ENCODE results near the gene CTNNBL1. TPM values are rescaled to one million over a fixed set of nuclear protein-coding genes. Genes with fewer than 3 reads are reported as not detected.
"Not testable (repeated sequence)": the region's sequence is repeated elsewhere in the genome, so short reads cannot be mapped to it uniquely, and the experiment has no call there.

CTNNBL1 gene
- total RNA-seq, 1 donor from 2014 or later: 45.8 TPM

- DNase-seq (ENCODE audit: low read depth, low spot score): no peak
Measured at GRCh38 chr20:37706298-37706697, 12.5 kb downstream of the CTNNBL1 start.

- peak; percentile 76 for DNase-seq (ENCODE audit: low read depth, low spot score)
Measured at GRCh38 chr20:37711001-37711400, 17.2 kb downstream of the CTNNBL1 start.

DNA sequence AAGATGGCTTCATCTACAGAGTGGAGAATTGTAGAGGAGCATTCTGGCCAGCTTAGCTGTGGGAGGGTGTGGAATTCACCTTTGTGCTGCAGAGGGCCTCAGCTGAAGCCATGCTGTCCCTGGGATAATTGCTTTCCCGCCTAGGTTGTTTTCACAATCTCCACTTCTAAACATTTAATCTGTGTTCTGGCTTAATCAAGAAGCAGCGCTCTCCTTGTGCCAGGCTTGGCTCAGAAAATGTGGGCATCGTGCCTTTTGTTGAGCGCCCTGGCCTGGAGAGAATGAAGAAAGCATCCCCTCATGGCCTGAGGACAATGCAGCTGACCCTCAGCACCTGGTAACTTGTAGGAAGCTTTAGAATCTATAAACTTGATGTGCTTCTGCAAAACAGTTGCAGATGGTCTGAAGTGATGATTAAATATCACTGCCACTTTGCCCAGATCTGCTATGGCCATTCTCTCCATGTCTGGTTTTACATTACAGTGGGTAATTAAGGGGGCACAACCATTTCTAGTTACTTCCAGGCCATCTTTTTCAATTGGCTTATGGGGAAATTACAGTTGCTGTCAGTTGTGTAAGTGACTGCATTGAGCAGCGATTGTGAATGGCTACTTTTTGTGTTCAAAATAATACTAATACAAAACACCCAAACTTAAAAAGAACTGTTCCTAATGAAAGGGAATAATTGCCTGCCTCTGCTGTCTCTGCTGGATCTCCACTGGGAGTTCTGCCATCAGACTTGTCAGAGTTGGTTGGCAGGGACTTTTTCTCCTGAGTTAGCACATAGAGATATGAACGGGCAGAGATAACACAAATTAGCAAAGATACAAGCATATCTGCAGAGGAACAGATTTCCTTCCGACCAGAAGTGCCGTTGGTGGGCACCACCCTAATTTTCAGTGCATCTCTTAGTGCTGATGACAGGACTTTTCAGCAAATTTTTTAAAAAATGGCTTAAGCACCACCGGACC, 18.4 kb downstream of the CTNNBL1 start:
- DNase-seq (ENCODE audit: low read depth, low spot score): no peak

DNA sequence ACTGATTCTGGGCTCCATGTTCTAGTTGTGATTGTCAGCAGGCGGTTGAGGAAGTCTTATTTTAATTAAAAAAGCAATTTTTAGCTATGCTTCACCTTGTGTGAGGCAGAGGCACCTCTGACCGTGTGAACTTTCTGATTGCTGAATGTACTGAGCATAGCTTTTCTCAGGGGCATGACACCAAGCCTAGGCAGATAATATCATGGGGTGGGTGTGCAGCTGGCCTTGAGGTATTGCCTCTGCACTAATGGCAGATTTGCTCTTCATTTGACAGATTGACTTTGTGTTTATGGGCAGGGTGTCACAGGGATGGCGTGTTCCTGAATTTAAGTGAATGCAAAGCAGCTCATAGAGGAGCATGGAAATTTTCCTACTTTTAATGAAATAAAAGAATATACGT, 19.6 kb downstream of the CTNNBL1 start:
- no peak for DNase-seq (ENCODE audit: low read depth, low spot score)

GRCh38 chr20:37714978-37715672, 21.3 kb downstream of the CTNNBL1 start:
- no peak for DNase-seq (ENCODE audit: low read depth, low spot score)

DNA sequence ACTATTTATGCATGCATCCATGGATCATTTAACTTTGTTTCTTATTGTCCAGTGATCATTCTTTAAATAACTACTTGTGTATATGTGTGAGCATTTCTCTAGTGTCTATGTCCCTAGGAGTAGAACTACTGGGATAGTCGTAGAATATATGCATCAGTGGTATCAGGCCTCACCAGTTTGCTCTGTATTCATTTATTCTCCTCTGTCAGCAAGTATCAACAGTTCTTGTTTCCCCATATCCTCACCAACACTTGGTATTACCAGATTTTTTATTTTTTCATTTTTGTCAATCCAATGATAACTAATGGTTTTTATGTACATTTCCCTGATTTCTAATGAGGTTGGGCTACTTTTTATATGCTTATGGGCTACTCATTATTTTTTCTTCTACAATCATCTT, 27.9 kb downstream of the CTNNBL1 start:
- DNase-seq (ENCODE audit: low read depth, low spot score): no peak

DNA sequence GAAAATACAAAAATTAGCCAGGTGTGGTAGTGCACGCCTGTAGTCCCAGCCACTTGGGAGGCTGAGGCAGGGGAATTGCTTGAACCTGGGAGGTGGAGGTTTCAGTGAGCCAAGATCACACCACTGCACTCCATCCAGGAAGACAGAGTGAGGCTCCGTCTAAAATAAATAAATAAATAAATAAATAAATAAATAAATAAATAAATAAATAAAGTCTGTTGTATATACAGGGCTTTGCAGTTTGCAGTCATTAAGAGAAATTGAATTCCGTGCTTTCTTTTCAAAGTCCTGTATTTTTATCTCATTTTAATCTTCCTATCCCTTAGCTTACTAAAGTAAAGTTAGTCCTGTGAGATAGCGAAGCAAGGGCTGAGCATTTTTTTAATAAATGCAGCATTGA, 28.5 kb downstream of the CTNNBL1 start:
- DNase-seq (ENCODE audit: low read depth, low spot score): not testable (repeated sequence)

- DNase-seq (ENCODE audit: low read depth, low spot score): no peak
Measured at GRCh38 chr20:37723668-37724067, 29.8 kb downstream of the CTNNBL1 start.

DNA sequence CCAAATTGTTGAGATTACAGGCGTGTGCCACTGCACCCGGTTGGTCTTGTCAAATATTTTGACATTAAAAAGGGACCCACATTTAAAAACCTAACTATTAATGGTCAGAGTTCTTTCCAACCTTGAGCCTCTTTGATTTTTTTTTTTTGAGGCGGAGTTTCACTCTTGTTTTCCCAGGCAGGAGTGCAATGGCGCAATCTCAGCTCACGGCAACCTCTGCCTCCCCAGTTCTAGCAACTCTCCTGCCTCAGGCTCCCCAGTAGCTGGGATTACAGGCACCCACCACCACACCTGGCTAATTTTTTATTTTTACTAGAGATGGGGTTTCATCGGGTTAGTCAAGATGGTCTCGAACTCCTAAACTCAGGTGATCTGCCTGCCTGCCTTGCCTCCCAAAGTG, 31.3 kb downstream of the CTNNBL1 start:
- DNase-seq (ENCODE audit: low read depth, low spot score): no peak

DNA sequence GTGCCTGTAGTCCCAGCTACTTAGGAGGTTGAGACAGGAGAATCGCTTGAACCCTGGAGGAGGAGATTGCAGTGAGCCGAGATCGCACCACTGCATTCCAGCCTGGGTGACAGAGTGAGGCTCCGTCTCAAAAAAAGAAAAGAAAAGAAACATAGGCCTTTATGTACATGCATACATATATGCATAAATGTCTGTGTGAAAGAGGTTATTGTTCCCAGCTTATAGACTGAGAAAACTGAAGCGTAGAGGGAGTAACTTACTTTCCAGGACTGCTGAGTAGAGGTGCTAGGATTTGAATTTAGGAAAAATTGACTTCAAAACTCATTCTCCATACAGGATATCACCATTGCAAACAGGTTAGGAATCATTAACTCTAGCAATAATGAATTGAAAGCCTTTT, 32.0 kb downstream of the CTNNBL1 start:
- no peak for DNase-seq (ENCODE audit: low read depth, low spot score)

- no peak for DNase-seq (ENCODE audit: low read depth, low spot score)
Measured at GRCh38 chr20:37726321-37726720, 32.5 kb downstream of the CTNNBL1 start.

GRCh38 chr20:37726971-37727956, 33.4 kb downstream of the CTNNBL1 start:
- DNase-seq (ENCODE audit: low read depth, low spot score): no peak

DNA sequence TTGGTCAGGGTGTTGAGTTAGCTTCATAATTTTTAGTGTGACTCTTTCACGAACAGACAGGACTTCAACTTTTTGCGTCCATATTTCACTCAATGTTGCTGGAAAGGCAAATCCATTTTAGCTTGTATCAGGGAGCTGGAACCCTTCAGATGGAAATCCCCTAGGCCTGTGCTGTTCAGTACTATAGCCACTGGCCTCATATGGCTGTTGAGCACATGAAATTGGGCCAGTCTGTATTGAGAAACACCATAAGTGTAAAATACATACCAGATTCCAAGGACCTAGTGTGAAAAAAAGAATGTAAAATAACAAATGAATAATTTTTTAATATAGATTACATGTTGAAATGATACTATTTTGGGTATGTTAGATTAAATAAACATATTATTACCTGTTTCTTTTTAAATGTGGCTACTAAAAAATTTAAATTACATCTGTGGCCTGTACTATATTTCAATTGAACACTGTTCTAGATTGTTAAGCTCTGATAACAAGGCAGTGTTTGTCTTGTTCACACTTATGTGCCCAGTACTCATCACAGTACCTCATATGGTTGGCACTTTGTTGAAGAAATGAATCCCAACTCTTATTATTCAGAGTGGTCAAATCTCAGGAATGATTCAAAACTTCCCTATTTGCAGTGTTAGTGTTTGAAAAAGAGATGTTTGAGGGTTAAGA, 34.3 kb downstream of the CTNNBL1 start:
- DNase-seq (ENCODE audit: low read depth, low spot score): no peak

DNA sequence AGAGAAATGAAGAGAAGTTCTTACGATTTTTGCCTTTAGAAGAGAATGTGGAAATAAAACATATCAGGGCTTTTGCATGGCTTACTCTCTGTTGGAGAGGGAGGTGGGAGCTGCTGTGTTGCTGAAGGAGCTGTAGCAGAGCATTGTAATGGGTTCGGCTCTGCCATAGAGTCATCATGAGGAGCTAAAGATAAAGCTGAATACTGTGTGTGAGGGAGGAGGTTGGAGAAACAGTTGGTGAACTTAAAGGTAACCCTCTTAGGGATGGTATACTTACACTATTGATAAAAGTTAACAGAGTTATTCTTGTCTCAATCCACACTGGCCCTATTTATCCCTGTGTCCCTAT, 34.8 kb downstream of the CTNNBL1 start:
- DNase-seq (ENCODE audit: low read depth, low spot score): no peak

- DNase-seq (ENCODE audit: low read depth, low spot score): no peak
Measured at GRCh38 chr20:37729452-37729851, 35.6 kb downstream of the CTNNBL1 start.

- peak; percentile 4 for DNase-seq (ENCODE audit: low read depth, low spot score)
Measured at GRCh38 chr20:37729909-37730308, 36.1 kb downstream of the CTNNBL1 start.

DNA sequence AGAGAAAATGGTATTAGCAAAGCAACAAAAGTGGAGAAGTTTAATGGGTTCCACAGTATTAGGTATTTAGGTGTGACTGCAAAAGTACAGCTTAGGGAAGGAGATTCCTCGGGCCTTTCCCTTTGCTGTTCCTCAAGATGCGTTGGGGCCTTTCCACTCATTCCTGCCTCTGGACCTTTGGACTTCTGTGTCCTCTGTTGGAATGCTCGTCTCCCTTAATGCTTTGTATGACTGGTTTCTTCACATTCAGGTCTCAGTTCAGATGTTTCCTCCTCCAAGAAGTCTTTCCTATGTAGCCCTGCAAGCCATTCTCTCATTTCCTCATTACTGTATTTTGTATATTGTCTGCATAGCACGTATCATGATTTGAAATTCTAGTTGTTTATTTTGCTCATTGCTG, 39.6 kb downstream of the CTNNBL1 start:
- DNase-seq (ENCODE audit: low read depth, low spot score): peak; percentile 40

DNA sequence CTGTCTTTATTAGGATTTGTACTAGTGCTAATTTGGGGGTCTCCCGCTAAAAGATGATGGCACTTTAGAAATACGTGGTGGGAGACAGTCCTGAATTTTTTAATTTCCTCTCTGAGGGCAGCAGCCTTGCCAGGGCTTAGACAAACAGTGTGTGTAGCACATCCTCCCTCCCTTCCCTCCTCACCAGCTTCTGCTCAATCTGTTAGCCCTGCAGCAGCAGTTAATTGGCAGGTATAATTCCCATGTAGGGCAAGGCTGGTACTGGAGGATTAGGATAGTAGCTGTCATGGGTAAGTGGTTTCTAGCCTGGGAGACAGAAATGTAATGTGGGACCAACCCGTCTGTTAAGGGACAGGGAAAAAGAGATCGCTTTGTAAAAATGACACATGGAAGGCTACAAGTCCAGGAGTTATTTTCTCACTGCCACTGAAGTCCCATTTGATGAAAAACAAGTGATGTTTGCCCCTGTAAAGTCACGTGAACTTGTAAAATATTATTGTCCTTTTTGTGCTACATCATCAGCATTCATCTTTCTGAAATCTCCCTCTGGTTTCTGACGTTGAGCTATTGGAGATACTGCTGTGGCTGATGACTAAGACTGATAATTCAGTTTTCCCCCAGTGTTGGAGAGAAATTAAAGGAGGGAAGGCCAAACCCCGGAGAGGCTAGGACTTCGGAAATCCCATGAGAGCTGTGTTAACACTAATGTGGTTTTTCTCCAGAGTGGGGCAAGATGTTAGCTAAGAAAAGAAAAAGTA, 40.6 kb downstream of the CTNNBL1 start:
- DNase-seq (ENCODE audit: low read depth, low spot score): no peak

DNA sequence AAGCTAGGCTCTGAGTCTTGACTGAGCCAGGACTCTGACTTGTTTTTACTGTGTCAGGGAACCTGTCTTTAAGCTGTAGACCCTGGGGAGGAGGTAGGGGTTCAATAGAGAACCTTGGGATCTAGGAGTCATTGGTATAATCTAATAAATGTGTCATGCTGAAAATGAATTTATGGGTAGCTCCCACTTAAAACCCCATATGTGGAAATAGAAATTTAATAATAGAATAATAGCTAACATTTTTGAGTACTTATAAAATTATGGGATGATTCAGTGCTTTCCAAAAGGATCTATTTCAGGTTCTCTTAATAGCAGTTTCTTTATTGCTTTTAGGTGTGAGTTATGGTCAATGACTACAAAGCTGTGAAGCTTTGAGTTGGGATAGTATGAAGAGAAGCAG, 41.7 kb downstream of the CTNNBL1 start:
- no peak for DNase-seq (ENCODE audit: low read depth, low spot score)

GRCh38 chr20:37736132-37736531, 42.3 kb downstream of the CTNNBL1 start:
- no peak for DNase-seq (ENCODE audit: low read depth, low spot score)

All from pulmonary artery endothelial cell (primary cell).